CD4-positive, alpha-beta T cell (primary cell): ENCODE measurements around the gene SPACA4. TPM values are rescaled to one million over a fixed set of nuclear protein-coding genes. Genes with fewer than 3 reads are reported as not detected.

Experiments used
- ATAC-seq: fragments of 200-7000 bp; cut with Tn5 transposase; one replicate; pipeline ENCODE4 v1.10.0; 2022; ENCODE audit warnings: mild to moderate bottlenecking; ENCODE audit not compliant: poor library complexity
- CTCF ChIA-PET: fragments of 350-600 bp; sonication (Branson Sonifier 250); formaldehyde crosslinking; loops from one replicate; lab custom pipeline; 2021; ENCODE audit warnings: antibody characterized with exemption, inconsistent platforms; lab: Charles Lee
- POLR2A ChIA-PET: fragments of 350-600 bp; sonication (Branson Sonifier 250); formaldehyde crosslinking; loops from one replicate; lab custom pipeline; 2021; ENCODE audit warnings: antibody characterized with exemption, inconsistent platforms; lab: Charles Lee
- DNase-seq, 14 experiments: peaks; one replicate each; pipeline ENCODE4 v3.0.0-alpha.2; 2013 to 2020; ENCODE audit warnings: mixed read lengths in 2 of 14
- H3K27ac ChIP-seq, 2 donors: one replicate each; pipeline versions ENCODE4 v1.5.1 to v1.7.0; 2013; ENCODE audit warnings: low read length in 2 of 2, low read depth in 1 of 2, mild to moderate bottlenecking in 1 of 2
- H3K27me3 ChIP-seq, 2 experiments: 1 replicate in 1 of 2; 2 replicates in 1 of 2; pipeline versions ENCODE4 v1.6.1 to v1.7.0; 2013; ENCODE audit warnings: low read length in 2 of 2, control low read depth in 1 of 2, mild to moderate bottlenecking in 1 of 2, moderate library complexity in 1 of 2; ENCODE audit not compliant: insufficient read depth in 2 of 2, control insufficient read depth in 1 of 2
- H3K36me3 ChIP-seq: one replicate; pipeline ENCODE4 v1.6.1; 2013; ENCODE audit warnings: low read length, control low read depth; ENCODE audit not compliant: insufficient read depth
- H3K4me1 ChIP-seq: one replicate; pipeline ENCODE4 v1.6.1; 2013; ENCODE audit warnings: low read length, control low read depth; ENCODE audit not compliant: insufficient read depth
- H3K4me3 ChIP-seq: one replicate; pipeline ENCODE4 v1.5.1; 2013; ENCODE audit warnings: mild to moderate bottlenecking, low read length, moderate library complexity
- H3K9me3 ChIP-seq, 2 experiments: 1 replicate in 1 of 2; 2 replicates in 1 of 2; pipeline versions ENCODE4 v1.6.1 to v1.7.0; 2013; ENCODE audit warnings: low read length in 2 of 2, mild to moderate bottlenecking in 2 of 2, control low read depth in 1 of 2, moderate library complexity in 1 of 2; ENCODE audit not compliant: control insufficient read depth in 1 of 2, insufficient read depth in 1 of 2
- H3K27ac Mint-ChIP-seq: one replicate; pipeline ENCODE4 v1.8.0; 2020; ENCODE audit warnings: mixed read lengths
- H3K27me3 Mint-ChIP-seq: one replicate; pipeline ENCODE4 v1.8.0; 2021; ENCODE audit warnings: mixed read lengths
- H3K36me3 Mint-ChIP-seq: one replicate; pipeline ENCODE4 v1.8.0; 2021; ENCODE audit warnings: low read depth, mixed read lengths
- H3K4me1 Mint-ChIP-seq: one replicate; pipeline ENCODE4 v1.8.0; 2021; ENCODE audit warnings: low read depth, mixed read lengths
- H3K4me3 Mint-ChIP-seq: one replicate; pipeline ENCODE4 v1.8.0; 2020; ENCODE audit warnings: mild to moderate bottlenecking, mixed read lengths
- H3K9me3 Mint-ChIP-seq: one replicate; pipeline ENCODE4 v1.8.0; 2020; ENCODE audit warnings: mixed read lengths
- CTCF ChIP-seq: fragments of 200-600 bp; IDR thresholded peaks from one replicate; pipeline ENCODE4 v1.8.0; 2022; ENCODE audit warnings: antibody characterized with exemption, mild to moderate bottlenecking
- intact Hi-C, 2 experiments: fragments of 100-400 bp; cut with DNase I in 1 of 2; cut with micrococcal nuclease in 1 of 2; formaldehyde crosslinking; loops; one replicate each; pipeline versions ENCODE4 v1.15.1 to v1.9.0; 2023 to 2025; cut with DNase I, micrococcal nuclease
- total RNA-seq, 174 experiments: library from RNA in 2 of 174; stranded (reverse) in 2 of 174; gene quantifications; one replicate each; pipeline ENCODE4 v1.2.3 and lab custom pipeline; 2021 to 2026

The SPACA4 gene
- total RNA-seq, 2 experiments from 2014 or later: not detected

- no peaks in the 10 kb centered on the region for H3K9me3 Mint-ChIP-seq
- H3K27me3 Mint-ChIP-seq: no peaks in the 10 kb centered on the region
- intact Hi-C loops: loop anchor here in 1 of 2 experiments (5.0 kb wide), 1 partner anchor 286 kb away; no protein-coding TSS in a partner anchor
- peak overlapping the region; percentile 97 for H3K27ac Mint-ChIP-seq
- peaks cover 51% of the 10 kb centered on the region for H3K4me1 Mint-ChIP-seq
- POLR2A ChIA-PET: interaction anchor here (0.7 to 3.9 kb wide), 21 partner anchors 10 to 1024 kb away, joined by 3 to 45 read pairs (median 6); partner anchors contain the start of genes CA11, DBP, EMP3 and GRWD1
- ATAC-seq (no peak), DNase-seq (no peak)
- TF ChIP-seq CTCF: no peak
- H3K27ac ChIP-seq: peak overlapping the region; percentile 76 to 89
- no peaks in the 10 kb centered on the region for H3K27me3 ChIP-seq
- H3K4me1 ChIP-seq: peaks cover 57% of the 10 kb centered on the region
- H3K4me3 Mint-ChIP-seq: peak overlapping the region; percentile 98
- no peaks in the 10 kb centered on the region for H3K9me3 ChIP-seq
- CTCF ChIA-PET: interaction anchor here (0.9 to 1.5 kb wide), 5 partner anchors 10 to 112 kb away, joined by 3 to 5 read pairs (median 4); partner anchors contain the start of gene CA11
- peaks cover 65% of the 10 kb centered on the region for H3K36me3 Mint-ChIP-seq
- peak overlapping the region; percentile 94 for H3K4me3 ChIP-seq
- H3K36me3 ChIP-seq: peaks cover 34% of the 10 kb centered on the region
Measured at GRCh38 chr19:48618278-48618915, 11.9 kb downstream of the SPACA4 start.

- H3K9me3 Mint-ChIP-seq: no peaks in the 10 kb centered on the region
- ChIA-PET CTCF (interaction anchor here (0.6 to 1.5 kb wide), 8 partner anchors 10 to 454 kb away, joined by 3 to 5 read pairs (median 4); partner anchors contain the start of genes CA11 and RUVBL2), POLR2A (interaction anchor here (0.6 to 3.9 kb wide), 31 partner anchors 9 to 1148 kb away, joined by 3 to 45 read pairs (median 5); partner anchors contain the start of genes AP2A1, CA11, DBP and EMP3)
- Histone ChIP-seq H3K27me3 (no peaks in the 10 kb centered on the region), H3K4me3 (peak within 1 kb of the TSS; percentile 94), H3K36me3 (peaks cover 34% of the 10 kb centered on the region), H3K4me1 (peaks cover 64% of the 10 kb centered on the region), H3K27ac (peak within 1 kb of the TSS; percentile 76 to 89), H3K9me3 (no peaks in the 10 kb centered on the region)
- peak; percentile 67 for ATAC-seq
- H3K36me3 Mint-ChIP-seq: peaks cover 70% of the 10 kb centered on the region
- peak within 1 kb of the TSS; percentile 98 for H3K4me3 Mint-ChIP-seq
- no peaks in the 10 kb centered on the region for H3K27me3 Mint-ChIP-seq
- H3K27ac Mint-ChIP-seq: peak within 1 kb of the TSS; percentile 97
- no peak for TF ChIP-seq CTCF
- peaks cover 58% of the 10 kb centered on the region for H3K4me1 Mint-ChIP-seq
- DNase-seq: peak; percentile 89 to 99 (median 95)
- intact Hi-C loops: loop anchor here (1.0 to 5.0 kb wide), 4 partner anchors 15 to 287 kb away; partner anchors contain the start of gene DBP (in 1 of the 2)
Measured at GRCh38 chr19:48618916-48619691, 12.6 kb downstream of the SPACA4 start, which contains the start of the genes RPL18 and SPHK2. Gene RPL18 (minus strand): TSS chr19:48619178. CDS start chr19:48619143, 35 bp downstream. Gene SPHK2 (plus strand): TSS chr19:48619506. CDS start chr19:48620515, 1,009 bp downstream.
